Upper lobe of left lung (tissue), 6 donors: ENCODE data around the gene FSTL5. TPM values are rescaled to one million over a fixed set of nuclear protein-coding genes. Genes with fewer than 3 reads are reported as not detected.

ENCODE experiments used
- ATAC-seq, 2 donors: fragments of 200-7000 bp; cut with Tn5 transposase; one replicate each; pipeline ENCODE4 v1.9.1; 2022; ENCODE audit warnings: mild to moderate bottlenecking in 2 of 2, moderate library complexity in 2 of 2; ENCODE audit not compliant: low FRiP score in 2 of 2
- DNase-seq, 2 donors: peaks; one replicate each; pipeline ENCODE4 v3.0.0-alpha.2; 2019 to 2020
- H3K27ac ChIP-seq, 4 donors: fragments of 200-600 bp; sonication (generic); one replicate each; pipeline ENCODE4 v1.5.1; 2016 to 2019
- H3K27me3 ChIP-seq, 4 donors: fragments of 200-600 bp; sonication (generic); one replicate each; pipeline ENCODE4 v1.5.1; 2017 to 2019
- H3K36me3 ChIP-seq, 4 donors: fragments of 200-600 bp; sonication (generic); one replicate each; pipeline ENCODE4 v1.5.1; 2016 to 2019
- H3K4me1 ChIP-seq, 4 donors: fragments of 200-600 bp; sonication (generic); one replicate each; pipeline ENCODE4 v1.5.1; 2018 to 2019
- H3K4me3 ChIP-seq, 4 donors: fragments of 200-600 bp; sonication (generic); one replicate each; pipeline ENCODE4 v1.5.1; 2017 to 2019; ENCODE audit warnings: mild to moderate bottlenecking in 2 of 4, moderate library complexity in 1 of 4
- H3K9me3 ChIP-seq, 4 donors: fragments of 200-600 bp; sonication (generic); one replicate each; pipeline ENCODE4 v1.5.1; 2018 to 2019
- EP300 ChIP-seq, 4 donors: sonication (generic); formaldehyde crosslinking; IDR thresholded peaks; one replicate each; pipeline ENCODE4 v1.5.1; 2017; ENCODE audit warnings: antibody characterized with exemption in 4 of 4, control low read depth in 2 of 4
- POLR2A ChIP-seq, 4 donors: fragments of 450-650 bp; IDR thresholded peaks; one replicate each; pipeline ENCODE4 v1.5.1; 2016 to 2017; ENCODE audit warnings: antibody characterized with exemption in 4 of 4, mild to moderate bottlenecking in 2 of 4
- POLR2AphosphoS5 ChIP-seq, 2 donors: sonication (generic); formaldehyde crosslinking; IDR thresholded peaks; one replicate each; pipeline ENCODE4 v1.5.1; 2017; ENCODE audit warnings: antibody characterized with exemption in 2 of 2
- WGBS, 2 donors: methylation state at CpG; one replicate each; pipeline ENCODE4 v1.1.5; 2017 to 2018; 5-methylcytosine and 5-hydroxymethylcytosine counted together
- total RNA-seq, 6 donors: library from RNA; depleted of rRNA in 4 of 6; stranded (reverse); fragments of >200 nt in 4 of 6; gene quantifications; one replicate each; pipeline versions ENCODE4 v1.1.0 to v1.2.1, GENCODE V29; 2016 to 2021
- TF ChIP-seq, protein P1 (sequence below), 6 experiments: fragments of 450-650 bp in 4 of 6; fragments of 200-600 bp in 2 of 6; sonication (generic) in 2 of 6; IDR thresholded peaks; one replicate each; pipeline ENCODE4 v1.5.1; 2016 to 2019; ENCODE audit warnings: antibody characterized with exemption in 6 of 6
- donor health status: DM: no; HTN: no; CAD: no; lungs with moderate emphysema.
- donor health status: DM: no; HTN: yes; CAD: no; lungs with severe emphysema.

Gene FSTL5
- total RNA-seq, 6 donors from 2014 or later: not detected

GRCh38 chr4:161444626-161445025 is 719.2 kb downstream of the FSTL5 start:
- ATAC-seq: no peak
- WGBS, 2 donors: 43 to 68% methylated on average over 1 of the region's 1 CpG
- no peaks in the 10 kb centered on the region for H3K27me3 ChIP-seq
- no peaks in the 10 kb centered on the region for H3K4me1 ChIP-seq
- H3K36me3 ChIP-seq: no peaks in the 10 kb centered on the region
- DNase-seq: no peak
- no peaks in the 10 kb centered on the region for H3K9me3 ChIP-seq
- no peak overlapping the region for H3K27ac ChIP-seq
- no peak for TF ChIP-seq POLR2A (IDR thresholded peaks at IDR 0.05)
- TF ChIP-seq EP300 (IDR thresholded peaks at IDR 0.05): no peak
- no peak for TF ChIP-seq POLR2AphosphoS5 (IDR thresholded peaks at IDR 0.05)
- TF ChIP-seq, protein P1, sequence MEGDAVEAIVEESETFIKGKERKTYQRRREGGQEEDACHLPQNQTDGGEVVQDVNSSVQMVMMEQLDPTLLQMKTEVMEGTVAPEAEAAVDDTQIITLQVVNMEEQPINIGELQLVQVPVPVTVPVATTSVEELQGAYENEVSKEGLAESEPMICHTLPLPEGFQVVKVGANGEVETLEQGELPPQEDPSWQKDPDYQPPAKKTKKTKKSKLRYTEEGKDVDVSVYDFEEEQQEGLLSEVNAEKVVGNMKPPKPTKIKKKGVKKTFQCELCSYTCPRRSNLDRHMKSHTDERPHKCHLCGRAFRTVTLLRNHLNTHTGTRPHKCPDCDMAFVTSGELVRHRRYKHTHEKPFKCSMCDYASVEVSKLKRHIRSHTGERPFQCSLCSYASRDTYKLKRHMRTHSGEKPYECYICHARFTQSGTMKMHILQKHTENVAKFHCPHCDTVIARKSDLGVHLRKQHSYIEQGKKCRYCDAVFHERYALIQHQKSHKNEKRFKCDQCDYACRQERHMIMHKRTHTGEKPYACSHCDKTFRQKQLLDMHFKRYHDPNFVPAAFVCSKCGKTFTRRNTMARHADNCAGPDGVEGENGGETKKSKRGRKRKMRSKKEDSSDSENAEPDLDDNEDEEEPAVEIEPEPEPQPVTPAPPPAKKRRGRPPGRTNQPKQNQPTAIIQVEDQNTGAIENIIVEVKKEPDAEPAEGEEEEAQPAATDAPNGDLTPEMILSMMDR (IDR thresholded peaks at IDR 0.05): no peak
- H3K4me3 ChIP-seq: no peak overlapping the region

GRCh38 chr4:161442921-161443320 is 720.9 kb downstream of the FSTL5 start:
- 92 to 95% methylated on average over 1 of the region's 1 CpG for WGBS, 2 donors
- no peaks in the 10 kb centered on the region for H3K9me3 ChIP-seq
- no peaks in the 10 kb centered on the region for H3K4me1 ChIP-seq
- H3K27me3 ChIP-seq: no peaks in the 10 kb centered on the region
- H3K4me3 ChIP-seq: no peak overlapping the region
- no peak overlapping the region for H3K27ac ChIP-seq
- no peak for TF ChIP-seq POLR2AphosphoS5 (IDR thresholded peaks at IDR 0.05)
- TF ChIP-seq EP300 (IDR thresholded peaks at IDR 0.05): no peak
- no peak for TF ChIP-seq POLR2A (IDR thresholded peaks at IDR 0.05)
- TF ChIP-seq, protein P1 (IDR thresholded peaks at IDR 0.05): no peak
- DNase-seq (no peak), ATAC-seq (no peak)
- no peaks in the 10 kb centered on the region for H3K36me3 ChIP-seq

GRCh38 chr4:161438096-161438495 is 725.7 kb downstream of the FSTL5 start:
- Histone ChIP-seq H3K9me3 (no peaks in the 10 kb centered on the region), H3K4me1 (no peaks in the 10 kb centered on the region), H3K36me3 (no peaks in the 10 kb centered on the region), H3K27ac (no peak overlapping the region), H3K4me3 (no peak overlapping the region), H3K27me3 (no peaks in the 10 kb centered on the region)
- DNase-seq (no peak), ATAC-seq (no peak)
- WGBS, 2 donors: 95 to 99% methylated on average over 2 of the region's 2 CpGs
- TF ChIP-seq POLR2A (IDR thresholded peaks at IDR 0.05): no peak
- TF ChIP-seq, protein P1 (IDR thresholded peaks at IDR 0.05): no peak
- no peak for TF ChIP-seq EP300 (IDR thresholded peaks at IDR 0.05)
- TF ChIP-seq POLR2AphosphoS5 (IDR thresholded peaks at IDR 0.05): no peak

- Histone ChIP-seq H3K36me3 (no peaks in the 10 kb centered on the region), H3K4me3 (no peak overlapping the region), H3K9me3 (no peaks in the 10 kb centered on the region), H3K4me1 (no peaks in the 10 kb centered on the region), H3K27me3 (no peaks in the 10 kb centered on the region), H3K27ac (no peak overlapping the region)
- ATAC-seq (peak; percentile 14 to 40), DNase-seq (peak in 1 of 2 donors; percentile 5)
- TF ChIP-seq EP300 (IDR thresholded peaks at IDR 0.05) (no peak), POLR2AphosphoS5 (IDR thresholded peaks at IDR 0.05) (no peak), POLR2A (IDR thresholded peaks at IDR 0.05) (no peak)
- TF ChIP-seq, protein P1 (IDR thresholded peaks at IDR 0.05): no peak
- WGBS, 2 donors: 80 to 88% methylated on average over 13 of the region's 13 CpGs
Measured at GRCh38 chr4:161428180-161428965, 735.4 kb downstream of the FSTL5 start.

DNA sequence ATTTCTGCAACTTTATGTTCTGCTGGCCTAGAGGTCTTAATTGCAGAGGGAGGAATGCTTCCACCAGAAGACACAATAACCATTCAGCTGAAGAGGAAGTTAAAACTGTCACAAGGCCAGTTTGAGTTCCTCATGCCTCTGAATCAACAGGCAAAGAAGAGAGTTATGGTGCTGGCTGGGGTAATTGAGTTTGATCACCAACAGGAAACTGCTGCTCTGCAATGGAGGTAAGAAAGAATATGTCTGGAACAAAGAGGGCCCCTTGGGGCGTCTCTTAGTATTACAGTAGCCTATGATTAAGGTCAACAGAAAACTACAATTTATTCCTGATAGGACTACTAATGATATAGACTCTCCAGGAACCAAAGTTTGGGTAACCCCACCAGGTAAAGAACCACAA is 744.0 kb downstream of the FSTL5 start:
- Histone ChIP-seq H3K36me3 (no peaks in the 10 kb centered on the region), H3K9me3 (no peaks in the 10 kb centered on the region), H3K27me3 (no peaks in the 10 kb centered on the region), H3K4me1 (no peaks in the 10 kb centered on the region), H3K27ac (no peak overlapping the region), H3K4me3 (no peak overlapping the region)
- ATAC-seq (peak in 1 of 2 donors; percentile 66), DNase-seq (no peak)
- TF ChIP-seq EP300 (IDR thresholded peaks at IDR 0.05) (no peak), POLR2A (IDR thresholded peaks at IDR 0.05) (no peak), POLR2AphosphoS5 (IDR thresholded peaks at IDR 0.05) (no peak)
- TF ChIP-seq, protein P1 (IDR thresholded peaks at IDR 0.05): peak in 1 of 6 experiments; percentile 21
- whole genome bisulfite sequencing, 2 donors: 50 to 64% methylated on average over 1 of the region's 1 CpG
